Breast epithelium (tissue), 4 donors: ENCODE data around the gene APPL2. TPM values are rescaled to one million over a fixed set of nuclear protein-coding genes. Genes with fewer than 3 reads are reported as not detected.

Experiments
- DNase-seq, 2 donors: peaks; one replicate each; pipeline ENCODE4 v3.0.0-alpha.2; 2019; ENCODE audit warnings: low spot score in 2 of 2
- H3K27ac ChIP-seq, 2 donors: fragments of 200-600 bp; sonication (generic) in 1 of 2; one replicate each; pipeline ENCODE4 v1.5.1; 2016 to 2019; ENCODE audit warnings: mild to moderate bottlenecking in 1 of 2
- H3K27me3 ChIP-seq, 2 donors: fragments of 200-600 bp; sonication (generic) in 1 of 2; one replicate each; pipeline versions ENCODE4 v1.5.1 to v1.6.0; 2017 to 2019; ENCODE audit warnings: control low read depth in 1 of 2, mild to moderate bottlenecking in 1 of 2
- H3K36me3 ChIP-seq: fragments of 200-600 bp; one replicate; pipeline ENCODE4 v1.5.1; 2019
- H3K4me1 ChIP-seq, 2 donors: fragments of 200-600 bp; sonication (generic); one replicate each; pipeline ENCODE4 v1.5.1; 2016 to 2019; ENCODE audit warnings: control low read depth in 1 of 2
- H3K4me3 ChIP-seq, 3 donors: fragments of 200-600 bp; sonication (generic); 1 replicate in 2 of 3; 2 replicates in 1 of 3; pipeline ENCODE4 v1.5.1; 2016 to 2019; ENCODE audit warnings: mild to moderate bottlenecking in 3 of 3, moderate library complexity in 2 of 3
- H3K9me3 ChIP-seq, 2 donors: fragments of 200-600 bp; sonication (generic) in 1 of 2; one replicate each; pipeline ENCODE4 v1.5.1; 2016 to 2019; ENCODE audit warnings: control low read depth in 1 of 2
- POLR2A ChIP-seq: fragments of 450-650 bp; IDR thresholded peaks from one replicate; pipeline ENCODE4 v1.6.1; 2016; ENCODE audit warnings: antibody characterized with exemption, mild to moderate bottlenecking, moderate library complexity
- POLR2AphosphoS5 ChIP-seq, 3 donors: sonication (generic); formaldehyde crosslinking; IDR thresholded peaks; one replicate each; pipeline ENCODE4 v1.6.1; 2017; ENCODE audit warnings: antibody characterized with exemption in 3 of 3
- intact Hi-C: fragments of 100-400 bp; cut with DNase I; formaldehyde crosslinking; loops from one replicate; pipeline ENCODE4 v1.15.1; 2023; ENCODE audit warnings: low total_unique reads
- total RNA-seq, 3 donors: library from RNA; depleted of rRNA; stranded (reverse); fragments of >200 nt; gene quantifications; one replicate each; pipeline ENCODE4 v1.1.0, GENCODE V29; 2016
- TF ChIP-seq, protein P1 (sequence below), 3 donors: fragments of 450-650 bp; IDR thresholded peaks; one replicate each; pipeline ENCODE4 v1.5.1; 2016 to 2017; ENCODE audit warnings: antibody characterized with exemption in 3 of 3, mild to moderate bottlenecking in 3 of 3, moderate library complexity in 3 of 3

Gene APPL2
- total RNA-seq, 3 donors from 2014 or later, result 73.0 to 130 (median 89.1) TPM

DNA sequence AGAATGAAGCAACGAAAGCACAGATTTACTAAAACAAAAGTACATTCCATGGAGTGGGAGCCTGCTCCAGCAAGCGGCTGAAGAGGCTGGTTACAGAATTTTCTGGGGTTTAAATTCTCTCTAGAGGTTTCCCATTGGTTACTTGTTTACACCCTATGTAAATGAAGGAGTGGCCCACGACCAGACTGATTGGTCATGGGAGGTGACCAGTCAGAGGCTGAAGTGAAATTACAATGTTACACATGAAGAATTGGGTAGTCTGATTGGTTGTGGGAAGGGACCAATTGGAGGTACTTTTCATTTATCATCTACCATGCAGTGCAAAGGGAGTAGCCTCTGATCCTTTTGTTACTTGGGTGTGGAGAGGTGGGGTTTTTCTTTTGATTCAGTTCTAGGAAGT, 36.2 kb upstream of the APPL2 start:
- no peak for DNase-seq
- TF ChIP-seq POLR2A (no peak), POLR2AphosphoS5 (IDR thresholded peaks at IDR 0.05) (no peak)
- TF ChIP-seq, protein P1, sequence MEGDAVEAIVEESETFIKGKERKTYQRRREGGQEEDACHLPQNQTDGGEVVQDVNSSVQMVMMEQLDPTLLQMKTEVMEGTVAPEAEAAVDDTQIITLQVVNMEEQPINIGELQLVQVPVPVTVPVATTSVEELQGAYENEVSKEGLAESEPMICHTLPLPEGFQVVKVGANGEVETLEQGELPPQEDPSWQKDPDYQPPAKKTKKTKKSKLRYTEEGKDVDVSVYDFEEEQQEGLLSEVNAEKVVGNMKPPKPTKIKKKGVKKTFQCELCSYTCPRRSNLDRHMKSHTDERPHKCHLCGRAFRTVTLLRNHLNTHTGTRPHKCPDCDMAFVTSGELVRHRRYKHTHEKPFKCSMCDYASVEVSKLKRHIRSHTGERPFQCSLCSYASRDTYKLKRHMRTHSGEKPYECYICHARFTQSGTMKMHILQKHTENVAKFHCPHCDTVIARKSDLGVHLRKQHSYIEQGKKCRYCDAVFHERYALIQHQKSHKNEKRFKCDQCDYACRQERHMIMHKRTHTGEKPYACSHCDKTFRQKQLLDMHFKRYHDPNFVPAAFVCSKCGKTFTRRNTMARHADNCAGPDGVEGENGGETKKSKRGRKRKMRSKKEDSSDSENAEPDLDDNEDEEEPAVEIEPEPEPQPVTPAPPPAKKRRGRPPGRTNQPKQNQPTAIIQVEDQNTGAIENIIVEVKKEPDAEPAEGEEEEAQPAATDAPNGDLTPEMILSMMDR (IDR thresholded peaks at IDR 0.05), result no peak
- Histone ChIP-seq H3K27ac (no peak overlapping the region), H3K9me3 (no peaks in the 10 kb centered on the region), H3K4me1 (no peaks in the 10 kb centered on the region), H3K27me3 (no peaks in the 10 kb centered on the region), H3K4me3 (no peak overlapping the region), H3K36me3 (no peaks in the 10 kb centered on the region)
- intact Hi-C loops, result no loop called here

DNA sequence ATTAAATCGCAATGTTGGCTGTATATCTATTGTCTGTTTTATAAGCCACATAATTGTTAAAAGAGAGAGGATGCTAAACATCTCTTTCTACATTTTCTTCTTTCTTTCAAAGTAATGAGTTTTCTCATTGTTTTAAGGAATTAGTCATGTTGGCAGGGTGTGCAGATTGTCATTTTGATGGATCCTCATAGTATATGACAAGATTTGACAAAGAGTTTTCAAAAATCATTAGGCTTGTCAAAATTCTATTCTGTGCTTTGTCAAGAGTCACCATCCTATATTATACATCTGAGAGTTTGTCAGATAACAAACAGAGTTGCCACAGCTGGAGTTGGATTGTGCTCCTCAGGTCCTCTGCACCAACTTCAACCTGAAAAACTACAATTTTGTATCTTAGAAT, 35.4 kb upstream of the APPL2 start:
- no peak for DNase-seq
- TF ChIP-seq POLR2A (no peak), POLR2AphosphoS5 (IDR thresholded peaks at IDR 0.05) (no peak)
- TF ChIP-seq, protein P1 (IDR thresholded peaks at IDR 0.05), result no peak
- Histone ChIP-seq H3K4me3 (no peak overlapping the region), H3K36me3 (no peaks in the 10 kb centered on the region), H3K4me1 (no peaks in the 10 kb centered on the region), H3K27ac (no peak overlapping the region), H3K27me3 (no peaks in the 10 kb centered on the region), H3K9me3 (no peaks in the 10 kb centered on the region)
- intact Hi-C loops, result no loop called here

DNA sequence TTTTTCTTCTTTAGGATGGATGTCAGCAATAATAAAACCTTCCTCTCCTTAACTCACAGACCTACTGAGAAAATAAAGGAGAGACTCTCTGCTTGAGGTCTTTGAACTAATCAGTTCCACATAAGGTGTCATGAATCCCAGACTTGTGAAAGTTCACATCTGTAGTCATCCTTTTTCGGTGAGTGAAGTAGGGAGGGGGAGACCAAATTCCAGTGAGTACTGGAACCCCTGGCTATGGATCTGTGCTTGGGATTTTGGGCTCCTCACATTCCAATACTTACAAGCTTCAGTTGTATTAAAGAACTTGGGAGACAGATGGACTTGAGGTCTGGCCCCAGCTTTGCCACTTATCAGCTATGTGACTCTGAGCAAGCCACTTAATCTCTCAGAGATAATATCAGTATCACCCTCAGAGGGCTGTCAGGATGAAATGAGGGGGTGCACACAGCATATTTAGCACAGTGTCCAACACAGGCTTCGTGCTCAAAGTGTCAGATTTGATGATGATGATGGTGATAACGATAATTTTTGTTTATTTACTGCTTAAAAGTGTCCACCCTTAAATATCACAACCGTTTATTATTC, 34.8 kb upstream of the APPL2 start:
- no peaks in the 10 kb centered on the region for H3K36me3 ChIP-seq
- TF ChIP-seq POLR2AphosphoS5 (IDR thresholded peaks at IDR 0.05), result no peak
- TF ChIP-seq, protein P1 (IDR thresholded peaks at IDR 0.05), result no peak
- TF ChIP-seq POLR2A, result no peak
- no peaks in the 10 kb centered on the region for H3K9me3 ChIP-seq
- DNase-seq, result no peak
- no peak overlapping the region for H3K27ac ChIP-seq
- intact Hi-C loops, result no loop called here
- no peaks in the 10 kb centered on the region for H3K27me3 ChIP-seq
- no peaks in the 10 kb centered on the region for H3K4me1 ChIP-seq
- H3K4me3 ChIP-seq, result no peak overlapping the region

DNA sequence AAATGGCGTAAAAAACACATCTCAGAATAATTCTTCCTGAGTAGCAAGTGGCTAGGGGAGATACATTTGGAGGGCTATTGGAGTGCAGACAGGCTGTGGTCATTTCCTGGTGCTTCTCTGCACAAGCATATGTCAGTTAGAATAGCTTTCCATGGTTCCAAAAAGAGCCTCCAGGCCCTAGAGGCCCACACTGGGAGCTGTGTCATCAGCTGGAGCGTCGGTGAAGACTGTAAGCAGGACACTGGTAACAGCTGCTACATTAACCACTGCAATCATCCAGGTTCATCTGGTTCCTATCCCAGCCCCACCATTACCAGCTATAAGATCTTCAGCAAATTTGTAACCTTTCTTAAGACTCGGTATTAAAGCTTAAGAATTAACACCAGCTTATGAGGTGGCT, 31.7 kb upstream of the APPL2 start:
- Histone ChIP-seq H3K27me3 (no peaks in the 10 kb centered on the region), H3K36me3 (no peaks in the 10 kb centered on the region), H3K4me3 (no peak overlapping the region), H3K9me3 (no peaks in the 10 kb centered on the region), H3K4me1 (no peaks in the 10 kb centered on the region), H3K27ac (no peak overlapping the region)
- DNase-seq, result no peak
- intact Hi-C loops, result no loop called here
- TF ChIP-seq POLR2AphosphoS5 (IDR thresholded peaks at IDR 0.05), result no peak
- no peak for TF ChIP-seq POLR2A
- TF ChIP-seq, protein P1 (IDR thresholded peaks at IDR 0.05), result no peak

DNA sequence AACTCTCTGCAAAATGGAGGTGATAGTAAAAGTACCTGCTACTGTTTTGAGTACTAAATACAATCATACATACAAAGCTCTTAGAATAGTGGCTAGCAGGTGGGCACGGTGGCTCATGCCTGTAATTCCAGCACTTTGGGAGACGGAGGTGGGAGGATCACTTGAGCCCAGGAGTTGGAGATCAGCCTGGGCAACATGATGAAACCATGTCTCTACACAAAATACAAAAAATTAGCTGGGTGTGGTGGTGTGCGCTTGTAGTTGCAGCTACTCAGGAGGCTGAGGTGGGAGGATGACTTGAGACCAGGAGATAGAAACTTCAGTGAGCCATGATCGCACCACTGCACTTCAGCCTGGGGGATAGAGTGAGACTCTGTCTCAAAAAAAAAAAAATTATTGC, 28.8 kb upstream of the APPL2 start:
- H3K27me3 ChIP-seq, result no peaks in the 10 kb centered on the region
- intact Hi-C loops, result loop anchor here (2.0 kb wide), 1 partner anchor 54 kb away; no protein-coding TSS in a partner anchor
- no peak overlapping the region for H3K27ac ChIP-seq
- H3K36me3 ChIP-seq, result no peaks in the 10 kb centered on the region
- no peak overlapping the region for H3K4me3 ChIP-seq
- H3K4me1 ChIP-seq, result no peaks in the 10 kb centered on the region
- TF ChIP-seq, protein P1 (IDR thresholded peaks at IDR 0.05), result no peak
- no peak for TF ChIP-seq POLR2A
- no peak for TF ChIP-seq POLR2AphosphoS5 (IDR thresholded peaks at IDR 0.05)
- no peak for DNase-seq
- H3K9me3 ChIP-seq, result no peaks in the 10 kb centered on the region
